Panc1 (cell line): ENCODE data around the gene SLPI. TPM values are rescaled to one million over a fixed set of nuclear protein-coding genes. Genes with fewer than 3 reads are reported as not detected.

Source experiments
- ATAC-seq: fragments of 200-7000 bp; cut with Tn5 transposase; 2 replicates; pipeline ENCODE4 v1.9.1; 2020; ENCODE audit warnings: mild to moderate bottlenecking, moderate library complexity
- BruUV-seq: library from RNA; stranded (reverse); fragments of 400-500 nt; replicated peaks from 2 replicates; lab custom pipeline; 2021; lab: Mats Ljungman, UMichigan
- CTCF ChIA-PET: fragments of 300-600 bp; sonication (Branson Sonifier 250); formaldehyde crosslinking; loops from one replicate; lab custom pipeline; 2022; ENCODE audit warnings: antibody characterized with exemption; lab: Charles Lee
- POLR2A ChIA-PET: fragments of 300-600 bp; sonication (Branson Sonifier 250); formaldehyde crosslinking; loops from one replicate; lab custom pipeline; 2022; ENCODE audit warnings: antibody characterized with exemption; lab: Charles Lee
- DNase-seq: peaks from one replicate; pipeline ENCODE4 v3.0.0-alpha.2; 2010; ENCODE audit warnings: low read depth, low spot score
- H3K27ac ChIP-seq: 2 replicates; pipeline ENCODE4 v1.5.1; 2011; ENCODE audit warnings: mild to moderate bottlenecking, low read length, inconsistent platforms
- H3K27me3 ChIP-seq: fragments of 200-500 bp; sonication (Bioruptor generic); 2 replicates; pipeline ENCODE4 v1.6.0; 2014; ENCODE audit warnings: low read length, inconsistent platforms; ENCODE audit not compliant: control insufficient read depth, insufficient read depth
- H3K36me3 ChIP-seq: fragments of 200-500 bp; sonication (Bioruptor generic); 2 replicates; pipeline ENCODE4 v1.5.1; 2014; ENCODE audit warnings: inconsistent platforms, mild to moderate bottlenecking, low read length, moderate library complexity; ENCODE audit not compliant: control insufficient read depth, insufficient read depth
- H3K4me1 ChIP-seq: 2 replicates; pipeline ENCODE4 v1.5.1; 2011; ENCODE audit warnings: inconsistent platforms, mild to moderate bottlenecking, low read length, moderate library complexity; ENCODE audit not compliant: control insufficient read depth, insufficient read depth
- H3K4me3 ChIP-seq, 2 experiments: 2 replicates each; pipeline ENCODE4 v1.5.1; 2011 to 2012; ENCODE audit warnings: low read depth in 2 of 2, low read length in 2 of 2, mild to moderate bottlenecking in 2 of 2, inconsistent platforms in 1 of 2, moderate library complexity in 1 of 2
- H3K9me3 ChIP-seq: fragments of 200-500 bp; sonication (Bioruptor generic); 2 replicates; pipeline ENCODE4 v1.5.1; 2014; ENCODE audit warnings: low read depth, mild to moderate bottlenecking, inconsistent platforms, low read length, moderate library complexity; ENCODE audit not compliant: control insufficient read depth, insufficient read depth
- CTCF ChIP-seq: fragments of 450-650 bp; IDR thresholded peaks from 2 replicates; pipeline ENCODE4 v1.5.1; 2017; ENCODE audit warnings: mild to moderate bottlenecking
- POLR2AphosphoS5 ChIP-seq: IDR thresholded peaks from 2 replicates; pipeline ENCODE4 v1.6.1; 2012; ENCODE audit warnings: mild to moderate bottlenecking, low read depth, low read length, moderate library complexity
- REST ChIP-seq, 2 experiments: IDR thresholded peaks; 2 replicates each; pipeline ENCODE4 v1.6.1; 2011 to 2012; ENCODE audit warnings: low read depth in 2 of 2, control low read depth in 1 of 2, low read length in 1 of 2, mild to moderate bottlenecking in 1 of 2, moderate library complexity in 1 of 2; ENCODE audit not compliant: insufficient read depth in 1 of 2
- SIN3A ChIP-seq: IDR thresholded peaks from 2 replicates; pipeline ENCODE4 v1.6.1; 2012; ENCODE audit warnings: low read depth, mild to moderate bottlenecking, low read length, moderate library complexity, borderline replicate concordance; ENCODE audit not compliant: insufficient read depth
- TCF7L2 ChIP-seq: IDR thresholded peaks from 2 replicates; pipeline ENCODE4 v1.6.1; 2011; ENCODE audit warnings: mild to moderate bottlenecking, low read depth, low read length, inconsistent platforms
- in situ Hi-C: cut with HindIII; loops from 2 replicates; pipeline ENCODE4 v1.10.0; 2016; ENCODE audit warnings: low sequenced_read_pairs, low pct_unique_long_range_greater_than_20kb
- intact Hi-C: fragments of 100-400 bp; cut with micrococcal nuclease; formaldehyde crosslinking; loops from one replicate; pipeline ENCODE4 v1.10.0; 2022; ENCODE audit not compliant: unreplicated experiment
- total RNA-seq: library from RNA; stranded (reverse); gene quantifications from one replicate; pipeline ENCODE4 v1.2.1, GENCODE V29; 2021; ENCODE audit not compliant: unreplicated experiment

Gene SLPI
- total RNA-seq, 1 experiment from 2014 or later: 0.74 TPM

- in situ Hi-C loops (no loop called here), intact Hi-C loops (loop anchor here (10.0 kb wide), 1 partner anchor 154 kb away; no protein-coding TSS in a partner anchor)
- Histone ChIP-seq H3K27me3 (no peaks in the 10 kb centered on the region), H3K9me3 (no peaks in the 10 kb centered on the region), H3K36me3 (no peaks in the 10 kb centered on the region), H3K4me1 (no peaks in the 10 kb centered on the region), H3K4me3 (no peak overlapping the region), H3K27ac (no peak overlapping the region)
- ATAC-seq (no peak), DNase-seq (no peak)
- BruUV-seq: no TSS peak
- CTCF ChIA-PET: no interaction called here
- POLR2A ChIA-PET: no interaction called here
- TF ChIP-seq POLR2AphosphoS5 (no peak), SIN3A (no peak), REST (IDR thresholded peaks at IDR 0.05; ENCODE audit: insufficient read depth in 1 of 2, low read depth in 2 of 2, low read length in 1 of 2) (no peak), CTCF (no peak), TCF7L2 (no peak)
These were observed 34.0 kb upstream of the SLPI start for GRCh38 chr20:45288376-45288775.

GRCh38 chr20:45283551-45284057, 29.2 kb upstream of the SLPI start:
- POLR2A ChIA-PET: no interaction called here
- Histone ChIP-seq H3K9me3 (no peaks in the 10 kb centered on the region), H3K27ac (no peak overlapping the region), H3K4me1 (no peaks in the 10 kb centered on the region), H3K36me3 (no peaks in the 10 kb centered on the region), H3K4me3 (no peak overlapping the region), H3K27me3 (peaks cover 2% of the 10 kb centered on the region; the same call in 1 of the 2 replicates)
- no TSS peak for BruUV-seq
- DNase-seq: no peak
- CTCF ChIA-PET: no interaction called here
- intact Hi-C loops: loop anchor here (10.0 kb wide), 1 partner anchor 149 kb away; no protein-coding TSS in a partner anchor
- no peak for TF ChIP-seq TCF7L2
- no peak for TF ChIP-seq REST (IDR thresholded peaks at IDR 0.05; ENCODE audit: insufficient read depth in 1 of 2, low read depth in 2 of 2, low read length in 1 of 2)
- no peak for TF ChIP-seq POLR2AphosphoS5
- TF ChIP-seq SIN3A: no peak
- no peak for TF ChIP-seq CTCF
- in situ Hi-C loops: no loop called here
- ATAC-seq: no peak
